HG03439 (cell line): ENCODE measurements around the gene RBM22.

ENCODE experiments used
- ATAC-seq: cut with Tn5 transposase; IDR thresholded peaks from one replicate; pipeline ENCODE4 v1.9.1; 2021; ENCODE audit warnings: mild to moderate bottlenecking, moderate library complexity; ENCODE audit not compliant: unreplicated experiment

RBM22 gene

GRCh38 chr5:150653145-150653761 is 47.6 kb downstream of the RBM22 start:
- no peak for ATAC-seq

GRCh38 chr5:150651924-150652671 is 48.8 kb downstream of the RBM22 start:
- ATAC-seq, result no peak

GRCh38 chr5:150651382-150651781 is 49.5 kb downstream of the RBM22 start:
- ATAC-seq, result no peak

GRCh38 chr5:150650021-150651006 is 50.5 kb downstream of the RBM22 start:
- no peak for ATAC-seq

- no peak for ATAC-seq
Measured at GRCh38 chr5:150649108-150650020, 51.5 kb downstream of the RBM22 start.

- ATAC-seq, result no peak
Measured at GRCh38 chr5:150648294-150649107, 52.4 kb downstream of the RBM22 start.

- no peak for ATAC-seq
Measured at GRCh38 chr5:150647275-150648251, 53.3 kb downstream of the RBM22 start.

- ATAC-seq, result no peak
Measured at GRCh38 chr5:150645070-150645700, 55.7 kb downstream of the RBM22 start.

- ATAC-seq, result no peak
Measured at GRCh38 chr5:150644514-150644913, 56.3 kb downstream of the RBM22 start.

GRCh38 chr5:150644058-150644457 is 56.8 kb downstream of the RBM22 start:
- no peak for ATAC-seq

GRCh38 chr5:150642991-150643710 is 57.7 kb downstream of the RBM22 start:
- ATAC-seq, result no peak

- ATAC-seq, result no peak
Measured at GRCh38 chr5:150642567-150642927, 58.3 kb downstream of the RBM22 start.

GRCh38 chr5:150641824-150642566 is 58.9 kb downstream of the RBM22 start:
- no peak for ATAC-seq

GRCh38 chr5:150641006-150641570 is 59.8 kb downstream of the RBM22 start:
- no peak for ATAC-seq
